Ramos (cell line): ENCODE data around the gene TUT4.

Source experiments
- in situ Hi-C: fragments of 300-500 bp; cut with MboI; formaldehyde crosslinking; loops from one replicate; pipeline ENCODE4 v1.14.3; 2022; ENCODE audit warnings: low sequenced_read_pairs; ENCODE audit not compliant: unreplicated experiment

Gene TUT4

DNA sequence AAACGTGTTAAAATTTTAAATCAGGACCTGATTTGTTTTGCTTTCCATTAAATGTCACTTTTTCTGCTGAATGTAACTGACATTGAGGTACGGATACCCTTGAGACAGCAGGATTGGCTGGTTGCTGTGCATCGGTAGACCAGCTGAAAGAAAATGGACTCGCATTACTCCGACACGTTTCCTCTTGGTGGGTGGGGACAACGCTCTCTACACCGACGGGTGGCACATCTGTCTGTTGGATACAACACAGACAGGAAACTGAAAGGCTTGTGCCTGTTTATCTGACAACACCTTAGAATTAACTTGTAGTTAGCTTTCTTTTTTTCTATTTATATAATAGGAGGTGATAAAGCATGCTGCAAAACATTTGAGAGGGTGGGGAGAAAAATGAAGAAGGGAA lies 129.1 kb downstream of the TUT4 start:
- in situ Hi-C loops: loop anchor here (25.0 kb wide), 1 partner anchor 239 kb away; no protein-coding TSS in a partner anchor

DNA sequence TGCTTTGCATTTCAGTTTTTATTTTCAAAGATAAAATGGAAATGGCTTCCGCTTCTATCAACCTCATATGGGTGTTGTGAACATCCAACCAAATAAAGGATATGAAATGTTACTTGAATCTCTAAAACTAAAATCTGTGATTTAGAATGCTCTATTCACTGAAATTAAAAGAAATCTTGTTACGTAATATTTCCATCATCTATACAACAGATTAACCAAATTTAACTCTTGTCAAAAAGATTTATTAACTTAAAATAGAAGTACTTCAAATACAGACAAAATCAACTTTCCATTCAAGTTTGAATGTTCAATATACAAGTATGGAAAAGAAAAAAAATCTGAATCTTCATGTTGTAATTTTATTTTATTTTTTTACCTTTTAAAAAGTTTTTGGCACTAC lies 129.8 kb downstream of the TUT4 start:
- in situ Hi-C loops: loop anchor here (25.0 kb wide), 1 partner anchor 239 kb away; no protein-coding TSS in a partner anchor

DNA sequence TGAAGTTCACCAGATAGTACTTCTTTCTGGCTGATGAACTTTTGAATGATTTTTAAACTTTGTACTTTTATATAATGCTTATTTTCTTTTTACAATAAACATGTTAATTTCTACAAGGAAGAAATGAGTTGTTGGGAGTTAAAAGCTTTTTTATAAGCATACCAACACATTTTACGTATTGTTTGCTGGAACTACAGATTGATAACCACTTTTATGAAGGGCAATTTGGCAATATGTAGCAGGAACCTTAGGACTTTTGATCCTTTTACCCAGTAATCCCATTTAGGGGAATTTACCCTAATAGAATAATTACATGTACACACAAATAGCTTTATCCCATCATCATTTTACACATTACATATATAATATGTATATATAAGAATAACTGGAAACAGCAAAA lies 132.2 kb downstream of the TUT4 start:
- in situ Hi-C loops: loop anchor here (25.0 kb wide), 1 partner anchor 242 kb away; no protein-coding TSS in a partner anchor

DNA sequence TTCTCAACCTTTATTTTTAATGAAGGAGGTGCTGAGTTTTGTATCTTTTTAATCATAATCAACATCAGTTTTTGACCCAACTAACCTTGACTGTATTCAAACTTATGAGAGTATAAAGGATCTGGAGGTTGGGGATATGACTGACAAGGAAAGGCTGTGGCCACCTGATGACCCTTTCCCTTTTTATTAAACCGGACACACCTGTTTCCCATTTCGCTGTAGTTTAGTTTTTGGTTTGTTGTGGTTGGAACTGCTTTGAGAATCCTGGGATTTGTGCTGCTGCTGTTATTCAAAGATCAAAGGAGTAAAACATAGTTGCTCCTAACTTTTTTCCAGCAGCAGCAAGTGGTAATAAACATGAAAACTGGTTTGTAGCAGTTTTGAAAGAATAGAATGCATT lies 136.1 kb downstream of the TUT4 start:
- in situ Hi-C loops: loop anchor here (25.0 kb wide), 1 partner anchor 245 kb away; no protein-coding TSS in a partner anchor

DNA sequence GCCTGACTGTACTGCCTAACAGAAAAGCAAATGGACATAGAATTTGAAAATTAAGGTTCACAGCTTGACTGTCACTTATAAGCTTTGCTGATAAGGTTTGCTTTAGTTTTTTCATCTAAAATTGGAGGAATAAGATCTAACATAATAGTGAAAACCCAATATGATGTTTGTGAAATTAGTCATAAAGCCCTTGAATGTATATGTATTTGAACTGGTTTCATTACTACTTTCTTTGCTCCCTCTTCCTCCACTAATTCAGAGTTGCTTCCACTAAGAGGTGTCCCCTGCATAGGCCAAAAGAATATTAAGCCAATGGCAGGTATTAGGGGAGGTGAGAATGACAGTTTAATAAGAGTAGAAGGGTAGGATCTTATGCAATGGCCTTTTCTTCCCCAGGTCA lies 137.9 kb downstream of the TUT4 start:
- in situ Hi-C loops: loop anchor here (25.0 kb wide), 1 partner anchor 247 kb away; no protein-coding TSS in a partner anchor

DNA sequence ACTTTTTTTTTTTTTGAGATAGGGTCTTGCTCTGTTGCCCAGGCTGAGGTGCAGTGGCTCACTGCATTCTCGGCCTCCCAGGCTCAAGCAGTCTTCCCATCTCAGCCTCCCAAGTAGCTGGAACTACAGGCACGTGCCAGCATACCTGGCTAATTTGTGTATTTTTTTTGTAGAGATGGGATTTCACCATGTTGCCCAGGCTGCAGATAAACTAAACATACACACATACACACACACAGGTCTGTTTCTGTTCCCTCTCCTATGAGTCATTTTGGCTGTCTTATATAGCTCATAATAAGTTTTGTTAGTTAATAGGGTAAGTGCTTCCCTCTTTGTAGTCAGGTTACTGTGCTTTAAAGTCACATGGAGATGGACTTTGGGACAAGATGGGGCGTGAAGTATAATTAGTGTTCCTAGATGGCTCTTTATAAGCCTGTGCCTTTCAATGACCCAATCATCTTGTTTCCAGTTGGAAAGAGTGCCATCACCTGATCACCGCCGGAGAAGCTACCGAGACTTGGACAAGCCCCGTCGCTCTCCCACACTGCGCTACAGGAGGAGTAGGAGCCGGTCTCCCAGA lies 139.4 kb downstream of the TUT4 start:
- in situ Hi-C loops: loop anchor here (25.0 kb wide), 1 partner anchor 249 kb away; no protein-coding TSS in a partner anchor

DNA sequence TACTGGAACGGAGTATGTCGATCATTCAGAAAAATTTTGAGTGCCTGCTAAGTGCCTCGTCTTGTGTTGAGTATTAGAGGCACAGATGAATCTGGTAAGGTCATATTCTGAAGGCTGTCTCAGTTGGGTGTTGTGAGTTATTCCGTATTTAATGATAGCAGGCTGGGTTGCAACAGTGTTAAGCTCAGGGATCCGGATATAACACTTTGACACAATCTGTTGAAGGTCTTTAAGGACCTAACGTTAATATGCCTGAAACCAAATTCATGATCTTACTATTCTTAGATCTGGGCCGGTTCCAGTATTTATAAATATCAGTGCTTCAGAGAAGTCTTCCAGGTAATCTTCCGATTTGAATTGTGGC lies 147.9 kb downstream of the TUT4 start:
- in situ Hi-C loops: loop anchor here (25.0 kb wide), 1 partner anchor 257 kb away; no protein-coding TSS in a partner anchor

DNA sequence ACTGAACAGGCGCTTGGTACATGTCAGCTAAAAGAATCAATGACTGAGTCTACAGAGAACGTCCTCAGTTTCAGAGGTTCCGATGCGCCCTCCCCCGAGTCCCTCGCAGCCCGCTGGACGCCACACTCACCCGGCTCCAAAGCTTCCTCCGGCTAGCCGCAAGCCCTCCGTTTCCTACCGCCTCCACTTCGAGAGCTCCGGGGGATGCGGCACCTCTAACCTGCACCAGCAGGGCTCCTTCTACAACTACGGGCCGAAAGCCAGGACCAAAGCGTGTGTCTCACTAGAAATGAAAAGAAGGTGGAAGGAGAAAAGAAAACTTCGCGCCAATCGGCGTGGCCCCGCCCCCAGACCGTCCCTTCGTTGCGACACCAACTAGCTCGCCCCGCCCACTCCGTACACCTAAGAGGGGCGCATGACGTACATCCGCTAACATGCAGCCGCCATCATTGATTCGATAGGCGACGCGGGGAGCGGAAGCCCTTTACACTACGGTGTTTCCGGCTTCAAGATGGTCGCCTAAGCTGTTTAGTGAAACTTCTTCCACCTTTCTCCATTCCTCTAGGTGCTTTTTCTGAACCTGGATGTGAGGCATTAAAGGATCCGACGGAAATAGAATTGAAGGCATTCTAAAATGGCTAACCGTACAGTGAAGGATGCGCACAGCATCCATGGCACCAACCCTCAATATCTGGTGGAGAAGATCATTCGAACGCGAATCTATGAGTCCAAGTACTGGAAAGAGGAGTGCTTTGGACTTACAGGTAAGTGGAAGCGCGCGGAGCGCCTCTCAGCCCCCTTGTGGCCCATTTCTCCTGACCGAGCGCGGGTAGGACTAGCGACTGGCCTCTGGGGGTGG lies 148.5 kb downstream of the TUT4 start, which contains the start of the genes ORC1 and PRPF38A:
Gene ORC1 (minus strand): TSS at position 308 of the 859 bp plus-strand sequence. CDS start 2,200 bp downstream, outside the sequence.
Gene PRPF38A (plus strand): TSS at position 487 of the 859 bp plus-strand sequence. CDS start 148 bp downstream, at position 635.
- in situ Hi-C loops: loop anchor here (25.0 kb wide), 1 partner anchor 258 kb away; no protein-coding TSS in a partner anchor

DNA sequence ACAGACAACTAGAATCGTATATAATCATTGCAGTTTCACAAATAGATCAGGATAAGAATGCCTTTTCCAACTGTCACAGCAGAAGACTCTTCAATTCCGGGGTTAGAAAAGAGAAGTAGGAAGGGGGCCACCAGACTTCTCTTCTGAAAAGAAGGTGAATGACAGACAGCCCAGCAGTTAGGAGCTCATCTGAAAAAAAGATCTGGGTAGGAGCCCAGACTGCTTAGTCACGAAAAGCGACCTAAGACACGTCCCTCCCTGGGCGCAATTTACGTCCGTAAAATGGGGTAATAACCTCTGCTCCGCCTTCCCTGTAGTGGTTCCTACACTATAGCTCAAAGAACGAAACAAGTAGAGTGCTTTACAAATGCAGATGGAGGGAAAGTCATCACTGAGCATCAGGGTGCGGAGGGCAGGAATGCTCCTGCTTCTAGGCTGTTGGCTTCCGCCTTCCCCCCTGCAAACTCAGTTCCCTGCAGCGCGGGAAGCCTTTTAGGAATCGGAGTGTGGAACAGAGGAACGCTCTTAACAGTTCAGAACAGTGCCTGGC lies 149.3 kb downstream of the TUT4 start:
- in situ Hi-C loops: loop anchor here (25.0 kb wide), 1 partner anchor 259 kb away; no protein-coding TSS in a partner anchor

DNA sequence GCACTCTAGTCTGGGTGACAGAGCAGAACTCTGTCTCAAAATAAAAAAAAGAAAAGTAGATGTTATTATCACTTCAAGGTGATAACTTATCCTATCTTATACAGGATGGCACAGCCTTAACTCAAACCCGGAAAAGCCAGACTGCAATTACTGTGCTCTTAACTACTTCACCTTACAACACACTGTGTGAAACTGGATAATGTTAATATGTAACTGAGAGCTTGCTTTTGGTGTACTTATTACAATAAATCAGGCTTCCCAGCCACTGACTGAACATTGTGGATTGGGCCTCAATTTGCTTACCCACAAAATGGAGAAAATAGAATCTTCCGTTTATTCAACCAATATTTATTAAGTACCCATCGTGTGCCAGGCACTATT lies 150.0 kb downstream of the TUT4 start:
- in situ Hi-C loops: loop anchor here (25.0 kb wide), 1 partner anchor 259 kb away; no protein-coding TSS in a partner anchor

DNA sequence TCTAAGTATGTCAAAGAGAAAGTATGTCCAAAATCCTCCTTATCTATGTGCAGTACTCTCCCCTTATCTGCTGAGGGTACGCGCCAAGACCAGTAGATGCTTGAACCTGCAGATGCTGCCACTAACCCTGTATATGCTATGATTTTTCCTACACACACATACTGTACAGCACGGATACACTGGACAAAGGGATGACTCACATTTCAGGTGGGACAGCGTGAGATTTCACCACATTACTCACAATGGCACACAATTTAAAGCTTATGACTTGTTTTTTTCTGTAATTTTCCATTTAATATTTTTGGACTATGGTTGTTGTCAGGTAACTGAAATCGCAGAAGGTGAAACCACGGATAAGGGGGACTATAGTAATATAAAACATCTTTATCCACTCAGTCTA lies 152.8 kb downstream of the TUT4 start:
- in situ Hi-C loops: loop anchor here (25.0 kb wide), 1 partner anchor 262 kb away; no protein-coding TSS in a partner anchor

DNA sequence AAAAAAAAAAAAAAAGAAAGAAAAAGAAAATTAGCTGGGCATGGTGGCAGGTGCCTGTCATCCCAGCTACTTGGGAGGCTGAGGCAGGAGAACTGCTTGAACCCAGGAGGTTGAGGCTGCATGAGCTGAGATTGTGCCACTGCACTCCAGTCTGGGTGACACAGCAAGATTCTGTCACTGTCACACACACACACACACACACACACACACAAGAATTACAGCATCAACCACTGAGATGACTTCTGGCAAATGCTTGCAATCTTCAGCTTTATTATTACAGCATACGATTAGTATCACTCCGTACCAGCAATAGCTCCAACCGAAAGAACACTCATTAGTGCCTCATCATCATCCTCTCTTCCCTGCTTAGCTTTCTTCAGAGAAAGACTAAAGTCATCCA lies 153.3 kb downstream of the TUT4 start:
- in situ Hi-C loops: loop anchor here (25.0 kb wide), 1 partner anchor 263 kb away; no protein-coding TSS in a partner anchor

DNA sequence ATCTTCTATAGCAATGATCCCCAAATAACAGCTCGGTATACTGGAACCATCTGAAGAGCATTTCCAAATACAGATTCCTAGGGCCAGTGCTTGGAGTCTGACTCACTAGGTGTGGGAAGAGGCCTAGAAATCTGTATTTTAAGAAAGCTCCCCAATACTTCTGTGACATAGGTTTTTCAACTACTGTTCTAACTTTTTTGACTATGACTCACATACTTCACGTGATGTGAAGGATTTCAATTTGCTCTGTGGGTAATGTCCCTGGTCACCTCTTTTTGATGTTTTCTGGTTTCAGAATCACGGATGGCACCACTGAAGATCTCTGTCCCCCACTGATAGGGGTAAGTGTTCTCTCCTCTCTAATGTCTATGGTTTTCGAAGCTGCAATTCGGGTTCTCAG lies 159.7 kb downstream of the TUT4 start:
- in situ Hi-C loops: no loop called here

DNA sequence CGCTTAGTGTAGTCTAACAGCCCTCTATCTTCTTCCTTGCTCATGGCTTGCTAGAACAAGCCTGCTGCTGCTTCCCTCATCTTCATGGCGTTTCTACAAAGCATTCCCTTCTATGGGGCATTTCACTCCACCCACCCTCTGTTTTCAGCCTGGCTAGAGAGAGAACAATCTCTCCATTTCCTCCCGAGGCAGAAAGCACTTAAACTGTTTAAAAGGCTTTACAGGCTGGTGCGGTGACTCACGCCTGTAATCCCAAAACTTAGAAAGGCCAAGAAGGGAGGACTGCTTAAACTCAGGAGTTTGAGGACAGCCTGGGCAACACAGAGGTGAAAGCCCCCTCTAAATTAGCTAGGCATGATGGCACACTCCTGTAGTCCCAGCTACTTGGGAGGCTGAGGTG lies 166.4 kb downstream of the TUT4 start:
- in situ Hi-C loops: no loop called here

DNA sequence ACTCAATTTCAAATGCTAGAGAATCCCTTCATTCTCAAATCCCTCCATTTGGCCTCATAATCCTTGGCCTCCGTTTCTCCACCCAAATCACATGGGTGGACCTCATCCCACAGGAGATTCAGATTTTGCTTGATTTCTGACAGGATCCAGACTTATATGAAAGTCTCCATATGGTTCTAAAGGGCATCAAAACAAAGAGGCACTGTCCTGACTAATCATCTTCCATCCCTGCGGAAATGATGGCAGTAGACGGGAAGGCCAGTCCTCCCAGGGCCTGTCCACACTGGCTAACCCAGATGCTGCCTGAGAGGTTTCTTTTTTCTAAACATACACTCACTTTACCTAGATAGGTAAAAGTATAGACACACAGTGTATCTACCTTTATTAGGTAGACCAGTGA lies 167.5 kb downstream of the TUT4 start:
- in situ Hi-C loops: no loop called here
